Measurements from ENCODE around the gene SAFB.
"Not testable (repeated sequence)": the region's sequence is repeated elsewhere in the genome, so short reads cannot be mapped to it uniquely, and the experiment has no call there.

Gene SAFB

GRCh38 chr19:5688262-5688881 lies 65.5 kb downstream of the SAFB start:
- DNase-seq = not testable (repeated sequence)

GRCh38 chr19:5690125-5690954 lies 67.5 kb downstream of the SAFB start, which contains the start of gene RPL36:
RPL36 (plus strand) TSS chr19:5690295; CDS start chr19:5690508, 213 bp downstream.
- DNase-seq = peak; percentile 78 to 81

- no peak for DNase-seq
Observed at GRCh38 chr19:5690955-5691821, 68.3 kb downstream of the SAFB start.

GRCh38 chr19:5691822-5692722 lies 69.2 kb downstream of the SAFB start:
- no peak for DNase-seq

- DNase-seq = no peak
Observed at GRCh38 chr19:5692723-5693194, 69.9 kb downstream of the SAFB start.

- no peak for DNase-seq
Observed at GRCh38 chr19:5693195-5694166, 70.6 kb downstream of the SAFB start.

- no peak for DNase-seq
Observed at GRCh38 chr19:5694167-5694955, 71.5 kb downstream of the SAFB start.

- no peak for DNase-seq
Observed at GRCh38 chr19:5694956-5695648, 72.2 kb downstream of the SAFB start.

GRCh38 chr19:5695649-5696195 lies 72.8 kb downstream of the SAFB start:
- no peak for DNase-seq

- DNase-seq = no peak
Observed at GRCh38 chr19:5696196-5697021, 73.5 kb downstream of the SAFB start.

GRCh38 chr19:5697022-5697889 lies 74.4 kb downstream of the SAFB start:
- DNase-seq = no peak

GRCh38 chr19:5697890-5698634 lies 75.2 kb downstream of the SAFB start:
- DNase-seq = no peak

GRCh38 chr19:5698635-5699422 lies 75.9 kb downstream of the SAFB start:
- DNase-seq = no peak

- DNase-seq = no peak
Observed at GRCh38 chr19:5700455-5701092, 77.7 kb downstream of the SAFB start.

- not testable (repeated sequence) for DNase-seq
Observed at GRCh38 chr19:5702053-5702410, 79.1 kb downstream of the SAFB start.

Data from NCI-H187 (cell line).